ENCODE measurements around the gene RAB34.

Gene RAB34

GRCh38 chr17:28688481-28688880 is 29.2 kb downstream of the RAB34 start:
- no peak overlapping the region for H3K4me3 ChIP-seq (ENCODE audit: severe bottlenecking)
- no peaks in the 10 kb centered on the region for H3K9me3 ChIP-seq (ENCODE audit: severe bottlenecking)
- H3K27ac ChIP-seq (ENCODE audit: poor library complexity, severe bottlenecking), result no peak overlapping the region
- TF ChIP-seq CTCF (IDR thresholded peaks at IDR 0.05; ENCODE audit: poor library complexity, severe bottlenecking), result no peak
- ATAC-seq (ENCODE audit: low read depth) (no peak), DNase-seq (ENCODE audit: low spot score) (no peak)
- H3K4me1 ChIP-seq (ENCODE audit: insufficient read depth, poor library complexity, severe bottlenecking), result no peaks in the 10 kb centered on the region
- no peaks in the 10 kb centered on the region for H3K27me3 ChIP-seq (ENCODE audit: insufficient read depth, poor library complexity, severe bottlenecking)
- peaks cover 90% of the 10 kb centered on the region for H3K36me3 ChIP-seq (ENCODE audit: low read depth)

GRCh38 chr17:28686296-28686695 is 31.4 kb downstream of the RAB34 start:
- no peak for TF ChIP-seq CTCF (IDR thresholded peaks at IDR 0.05; ENCODE audit: poor library complexity, severe bottlenecking)
- Histone ChIP-seq H3K9me3 (ENCODE audit: severe bottlenecking) (no peaks in the 10 kb centered on the region), H3K27ac (ENCODE audit: poor library complexity, severe bottlenecking) (no peak overlapping the region), H3K27me3 (ENCODE audit: insufficient read depth, poor library complexity, severe bottlenecking) (no peaks in the 10 kb centered on the region), H3K4me3 (ENCODE audit: severe bottlenecking) (no peak overlapping the region), H3K4me1 (ENCODE audit: insufficient read depth, poor library complexity, severe bottlenecking) (no peaks in the 10 kb centered on the region), H3K36me3 (ENCODE audit: low read depth) (peaks cover 99% of the 10 kb centered on the region)
- no peak for DNase-seq (ENCODE audit: low spot score)
- no peak for ATAC-seq (ENCODE audit: low read depth)

- DNase-seq (ENCODE audit: low spot score), result no peak
- Histone ChIP-seq H3K36me3 (ENCODE audit: low read depth) (peaks cover 99% of the 10 kb centered on the region), H3K27me3 (ENCODE audit: insufficient read depth, poor library complexity, severe bottlenecking) (no peaks in the 10 kb centered on the region), H3K4me1 (ENCODE audit: insufficient read depth, poor library complexity, severe bottlenecking) (no peaks in the 10 kb centered on the region), H3K4me3 (ENCODE audit: severe bottlenecking) (no peak overlapping the region), H3K27ac (ENCODE audit: poor library complexity, severe bottlenecking) (no peak overlapping the region), H3K9me3 (ENCODE audit: severe bottlenecking) (no peaks in the 10 kb centered on the region)
- TF ChIP-seq CTCF (IDR thresholded peaks at IDR 0.05; ENCODE audit: poor library complexity, severe bottlenecking), result no peak
- no peak for ATAC-seq (ENCODE audit: low read depth)
Measured at GRCh38 chr17:28685366-28685765, 32.3 kb downstream of the RAB34 start.

- Histone ChIP-seq H3K36me3 (ENCODE audit: low read depth) (peaks cover 99% of the 10 kb centered on the region), H3K27me3 (ENCODE audit: insufficient read depth, poor library complexity, severe bottlenecking) (no peaks in the 10 kb centered on the region), H3K27ac (ENCODE audit: poor library complexity, severe bottlenecking) (no peak overlapping the region), H3K4me3 (ENCODE audit: severe bottlenecking) (no peak overlapping the region), H3K9me3 (ENCODE audit: severe bottlenecking) (no peaks in the 10 kb centered on the region), H3K4me1 (ENCODE audit: insufficient read depth, poor library complexity, severe bottlenecking) (no peaks in the 10 kb centered on the region)
- peak; percentile 19; the same call in 1 of the 3 replicates for ATAC-seq (ENCODE audit: low read depth)
- DNase-seq (ENCODE audit: low spot score), result no peak
- TF ChIP-seq CTCF (IDR thresholded peaks at IDR 0.05; ENCODE audit: poor library complexity, severe bottlenecking), result peak; percentile 27
Measured at GRCh38 chr17:28684963-28685362, 32.7 kb downstream of the RAB34 start.

- H3K27ac ChIP-seq (ENCODE audit: poor library complexity, severe bottlenecking), result no peak overlapping the region
- DNase-seq (ENCODE audit: low spot score) (no peak), ATAC-seq (ENCODE audit: low read depth) (no peak)
- H3K9me3 ChIP-seq (ENCODE audit: severe bottlenecking), result no peaks in the 10 kb centered on the region
- peaks cover 95% of the 10 kb centered on the region for H3K36me3 ChIP-seq (ENCODE audit: low read depth)
- no peaks in the 10 kb centered on the region for H3K27me3 ChIP-seq (ENCODE audit: insufficient read depth, poor library complexity, severe bottlenecking)
- H3K4me3 ChIP-seq (ENCODE audit: severe bottlenecking), result no peak overlapping the region
- TF ChIP-seq CTCF (IDR thresholded peaks at IDR 0.05; ENCODE audit: poor library complexity, severe bottlenecking), result no peak
- no peaks in the 10 kb centered on the region for H3K4me1 ChIP-seq (ENCODE audit: insufficient read depth, poor library complexity, severe bottlenecking)
Measured at GRCh38 chr17:28682655-28683054, 35.0 kb downstream of the RAB34 start.
